ENCODE results near the gene ENSA. TPM values are rescaled to one million over a fixed set of nuclear protein-coding genes. Genes with fewer than 3 reads are reported as not detected.
"Not testable (repeated sequence)": the region's sequence is repeated elsewhere in the genome, so short reads cannot be mapped to it uniquely, and the experiment has no call there.

ENSA gene
- total and polyA plus RNA-seq, 4 donors, result 19.0 to 59.8 (median 55.3) TPM

GRCh38 chr1:150642296-150642695 is 12.9 kb upstream of the ENSA start (continued):
- no peak for TF ChIP-seq REST (IDR thresholded peaks at IDR 0.05)
- no peak for TF ChIP-seq FOXA2 (IDR thresholded peaks at IDR 0.05)
- no peak for TF ChIP-seq JUND (IDR thresholded peaks at IDR 0.05)
- no peak for TF ChIP-seq FOXA1 (IDR thresholded peaks at IDR 0.05)
- no peak for TF ChIP-seq HNF4G (IDR thresholded peaks at IDR 0.05)

- not testable (repeated sequence) for H3K27me3 ChIP-seq (ENCODE audit: control insufficient read depth in 4 of 4, insufficient read depth in 4 of 4, low read length in 3 of 4); H3K9me3 ChIP-seq (ENCODE audit: control insufficient read depth in 4 of 4, low read length in 3 of 4); H3K27ac ChIP-seq (ENCODE audit: low read depth in 1 of 2, low read length in 2 of 2); H3K4me3 ChIP-seq (ENCODE audit: low read depth in 1 of 3, low read length in 3 of 3); H3K36me3 ChIP-seq (ENCODE audit: control insufficient read depth in 4 of 4, insufficient read depth in 3 of 4, low read depth in 1 of 4, low read length in 3 of 4); DNase-seq (ENCODE audit: low spot score); H3K9ac ChIP-seq (ENCODE audit: low read depth in 1 of 2, low read length in 2 of 2); H3K4me1 ChIP-seq (ENCODE audit: control insufficient read depth in 4 of 4, insufficient read depth in 4 of 4, low read length in 3 of 4)
- WGBS, result 89% methylated on average over 9 of the region's 9 CpGs
These were observed 11.9 kb upstream of the ENSA start for GRCh38 chr1:150641126-150641815.

GRCh38 chr1:150638430-150638829 is 9.0 kb upstream of the ENSA start:
- not testable (repeated sequence) for DNase-seq (ENCODE audit: low spot score); H3K27me3 ChIP-seq (ENCODE audit: control insufficient read depth in 4 of 4, insufficient read depth in 4 of 4, low read length in 3 of 4); H3K27ac ChIP-seq (ENCODE audit: low read depth in 1 of 2, low read length in 2 of 2); H3K9ac ChIP-seq (ENCODE audit: low read depth in 1 of 2, low read length in 2 of 2); H3K4me3 ChIP-seq (ENCODE audit: low read depth in 1 of 3, low read length in 3 of 3); H3K9me3 ChIP-seq (ENCODE audit: control insufficient read depth in 4 of 4, low read length in 3 of 4); H3K4me1 ChIP-seq (ENCODE audit: control insufficient read depth in 4 of 4, insufficient read depth in 4 of 4, low read length in 3 of 4); H3K36me3 ChIP-seq (ENCODE audit: control insufficient read depth in 4 of 4, insufficient read depth in 3 of 4, low read depth in 1 of 4, low read length in 3 of 4)
- WGBS, result 81% methylated on average over 6 of the region's 6 CpGs

GRCh38 chr1:150634839-150635622 is 5.6 kb upstream of the ENSA start:
- not testable (repeated sequence) for H3K27me3 ChIP-seq (ENCODE audit: control insufficient read depth in 4 of 4, insufficient read depth in 4 of 4, low read length in 3 of 4); H3K9ac ChIP-seq (ENCODE audit: low read depth in 1 of 2, low read length in 2 of 2); DNase-seq (ENCODE audit: low spot score); H3K36me3 ChIP-seq (ENCODE audit: control insufficient read depth in 4 of 4, insufficient read depth in 3 of 4, low read depth in 1 of 4, low read length in 3 of 4); H3K27ac ChIP-seq (ENCODE audit: low read depth in 1 of 2, low read length in 2 of 2); H3K9me3 ChIP-seq (ENCODE audit: control insufficient read depth in 4 of 4, low read length in 3 of 4); H3K4me1 ChIP-seq (ENCODE audit: control insufficient read depth in 4 of 4, insufficient read depth in 4 of 4, low read length in 3 of 4); H3K4me3 ChIP-seq (ENCODE audit: low read depth in 1 of 3, low read length in 3 of 3)
- 73% methylated on average over 17 of the region's 17 CpGs for WGBS

GRCh38 chr1:150628766-150629114 is 672 bp downstream of the ENSA start:
- peak overlapping the region; percentile 71 to 80 for H3K9ac ChIP-seq (ENCODE audit: low read depth in 1 of 2, low read length in 2 of 2)
- H3K4me1 ChIP-seq (ENCODE audit: control insufficient read depth in 4 of 4, insufficient read depth in 4 of 4, low read length in 3 of 4), result peaks cover 5 to 19% (median 9%) of the 10 kb centered on the region in 4 donors
- peaks cover 7 to 32% (median 26%) of the 10 kb centered on the region in 4 donors for H3K36me3 ChIP-seq (ENCODE audit: control insufficient read depth in 4 of 4, insufficient read depth in 3 of 4, low read depth in 1 of 4, low read length in 3 of 4)
- no peaks in the 10 kb centered on the region for H3K9me3 ChIP-seq (ENCODE audit: control insufficient read depth in 4 of 4, low read length in 3 of 4)
- H3K27me3 ChIP-seq (ENCODE audit: control insufficient read depth in 4 of 4, insufficient read depth in 4 of 4, low read length in 3 of 4), result no peaks in the 10 kb centered on the region
- no peak for DNase-seq (ENCODE audit: low spot score)
- WGBS, result under 1% methylated on average over 9 of the region's 9 CpGs
- H3K4me3 ChIP-seq (ENCODE audit: low read depth in 1 of 3, low read length in 3 of 3), result peak overlapping the region; percentile 60 to 72 (median 61)
- H3K27ac ChIP-seq (ENCODE audit: low read depth in 1 of 2, low read length in 2 of 2), result peak overlapping the region; percentile 95 to 97
- TF ChIP-seq ATF3 (IDR thresholded peaks at IDR 0.05), result peak; percentile 5
- TF ChIP-seq SP1 (IDR thresholded peaks at IDR 0.05), result no peak
